K562 (cell line): ENCODE measurements around the gene GAL3ST1. TPM values are rescaled to one million over a fixed set of nuclear protein-coding genes. Genes with fewer than 3 reads are reported as not detected.

Experiments used
- HDGF ChIP-seq: fragments of 450-650 bp; IDR thresholded peaks from 2 replicates; pipeline ENCODE4 v1.6.1; 2016
- KAT2B ChIP-seq: IDR thresholded peaks from one replicate; pipeline ENCODE4 v1.6.1; 2012; ENCODE audit warnings: low read depth, mild to moderate bottlenecking, control low read depth, inconsistent platforms, low read length, moderate library complexity
- NFRKB ChIP-seq: fragments of 450-650 bp; IDR thresholded peaks from 2 replicates; pipeline ENCODE4 v1.6.1; 2016; ENCODE audit warnings: low read depth
- NR1H2 ChIP-seq: sonication (generic); formaldehyde crosslinking; IDR thresholded peaks from 2 replicates; pipeline ENCODE4 v1.4.0; 2020; ENCODE audit warnings: mild to moderate bottlenecking, missing genetic modification reagents
- NR2F6 ChIP-seq: fragments of 450-650 bp; formaldehyde crosslinking; IDR thresholded peaks from 2 replicates; pipeline ENCODE4 v1.4.0; 2020; ENCODE audit warnings: mild to moderate bottlenecking
- RBM39 ChIP-seq: fragments of 200-400 bp; formaldehyde crosslinking; optimal IDR thresholded peaks from 2 replicates; pipeline ENCODE3; 2018; ENCODE audit warnings: low read depth, low read length
- SMARCE1 ChIP-seq: fragments of 450-650 bp; IDR thresholded peaks from 2 replicates; pipeline ENCODE4 v1.7.1; 2016; ENCODE audit warnings: mild to moderate bottlenecking
- TCF7L2 ChIP-seq: fragments of 150-350 bp; IDR thresholded peaks from 2 replicates; pipeline ENCODE4 v1.6.1; 2016; ENCODE audit warnings: low read depth, mild to moderate bottlenecking, low read length, moderate library complexity
- ZNF134 ChIP-seq: fragments of 250-450 bp; sonication (Bioruptor Pico); conservative IDR thresholded peaks from 2 replicates; pipeline ENCODE4 v1.4.0; 2020
- polyA plus RNA-seq, 8 experiments: library from polyadenylated mRNA; depleted of rRNA in 4 of 8; stranded (reverse) in 5 of 8; unstranded in 3 of 8; fragments of >200 nt; fragmentation: Nextera tagmentation in 2 of 8; fragmentation: Illumina TruSeq in 1 of 8; extraction: Ambion mirVana in 2 of 8; extraction: Trizol in 1 of 8; gene quantifications; 2 replicates each; pipeline versions ENCODE4 v1.2.1 to v1.2.3, GENCODE V29; 2011 to 2014; ENCODE audit warnings: inconsistent platforms in 1 of 8, missing spikeins in 1 of 8
- total RNA-seq, 7 experiments: library from RNA; depleted of rRNA in 6 of 7; stranded (reverse); fragments of >200 nt in 6 of 7; fragmentation: Illumina TruSeq in 2 of 7; extraction: Trizol in 2 of 7; gene quantifications; 2 replicates each; pipeline versions ENCODE4 v1.2.1 to v1.2.3, GENCODE V29; 2011 to 2021; ENCODE audit warnings: low replicate concordance in 1 of 7
- TF ChIP-seq, protein P1 (sequence below): fragments of 450-650 bp; IDR thresholded peaks from 2 replicates; pipeline ENCODE4 v1.6.1; 2018; ENCODE audit not compliant: partially characterized antibody
- TF ChIP-seq, protein P2 (sequence below): fragments of 450-650 bp; conservative IDR thresholded peaks from 2 replicates; pipeline ENCODE4 v1.6.1; 2016; ENCODE audit warnings: missing genetic modification characterization, low read depth, mild to moderate bottlenecking, missing compliant biosample characterization, moderate library complexity
- TF ChIP-seq, protein P3 (sequence below), 2 experiments: fragments of 450-650 bp in 1 of 2; sonication (generic) in 1 of 2; formaldehyde crosslinking in 1 of 2; IDR thresholded peaks; 2 replicates each; pipeline versions ENCODE4 v1.7.1 to v1.9.0; 2016 to 2022; ENCODE audit warnings: inconsistent platforms in 1 of 2, mild to moderate bottlenecking in 1 of 2, missing genetic modification reagents in 1 of 2

Gene GAL3ST1
- total and polyA plus RNA-seq, 9 of the 15 experiments (the other 6 are each of a cell fraction or from before 2014, with no cell fraction given), result 0.03 to 1.9 (median 0.33) TPM; not detected in 1

DNA sequence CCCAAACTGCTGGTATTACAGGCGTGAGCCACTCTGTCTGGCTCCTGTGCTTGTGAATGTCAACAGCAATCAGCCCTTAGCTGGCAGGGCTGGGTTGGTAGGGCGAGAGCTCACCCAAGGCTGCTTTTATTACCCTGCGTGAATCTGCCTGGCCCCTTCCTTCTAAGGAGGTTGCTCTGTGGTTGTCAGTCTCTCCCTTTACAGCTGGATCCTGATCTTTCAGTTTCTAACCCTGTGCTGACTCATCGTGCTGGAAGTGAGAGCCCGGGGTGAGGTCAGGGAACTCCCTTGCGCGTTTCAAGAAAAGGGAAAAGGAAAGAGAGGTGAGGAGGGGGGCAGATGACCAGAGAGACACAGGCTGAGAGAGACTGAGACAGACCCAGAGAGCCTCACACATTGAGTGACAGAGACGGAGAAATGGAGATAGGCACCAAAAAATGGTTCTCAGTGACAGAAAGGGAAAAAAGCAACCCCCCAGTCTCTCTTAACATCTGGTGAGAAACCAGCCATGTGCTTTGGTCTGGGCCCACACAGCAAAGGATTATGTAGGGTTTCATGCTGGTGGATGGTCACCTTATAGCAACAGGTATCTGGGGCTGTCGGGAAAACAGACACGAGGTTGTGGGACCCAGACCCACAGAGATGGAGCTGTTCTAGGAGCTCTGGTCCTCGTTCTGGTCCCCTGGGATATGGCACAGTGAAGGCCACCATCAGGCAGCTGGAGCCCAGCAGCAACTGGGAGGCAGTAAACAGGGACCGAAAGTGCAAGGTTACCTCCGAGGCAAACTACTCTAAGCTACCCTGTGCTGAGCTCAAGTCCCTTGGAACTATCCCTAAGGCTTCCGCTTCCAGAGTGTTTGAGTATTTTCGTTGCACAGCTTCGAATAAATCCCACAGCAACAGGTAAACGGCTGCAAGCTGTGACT, 35.1 kb upstream of the GAL3ST1 start (continued):
- TF ChIP-seq, protein P1, sequence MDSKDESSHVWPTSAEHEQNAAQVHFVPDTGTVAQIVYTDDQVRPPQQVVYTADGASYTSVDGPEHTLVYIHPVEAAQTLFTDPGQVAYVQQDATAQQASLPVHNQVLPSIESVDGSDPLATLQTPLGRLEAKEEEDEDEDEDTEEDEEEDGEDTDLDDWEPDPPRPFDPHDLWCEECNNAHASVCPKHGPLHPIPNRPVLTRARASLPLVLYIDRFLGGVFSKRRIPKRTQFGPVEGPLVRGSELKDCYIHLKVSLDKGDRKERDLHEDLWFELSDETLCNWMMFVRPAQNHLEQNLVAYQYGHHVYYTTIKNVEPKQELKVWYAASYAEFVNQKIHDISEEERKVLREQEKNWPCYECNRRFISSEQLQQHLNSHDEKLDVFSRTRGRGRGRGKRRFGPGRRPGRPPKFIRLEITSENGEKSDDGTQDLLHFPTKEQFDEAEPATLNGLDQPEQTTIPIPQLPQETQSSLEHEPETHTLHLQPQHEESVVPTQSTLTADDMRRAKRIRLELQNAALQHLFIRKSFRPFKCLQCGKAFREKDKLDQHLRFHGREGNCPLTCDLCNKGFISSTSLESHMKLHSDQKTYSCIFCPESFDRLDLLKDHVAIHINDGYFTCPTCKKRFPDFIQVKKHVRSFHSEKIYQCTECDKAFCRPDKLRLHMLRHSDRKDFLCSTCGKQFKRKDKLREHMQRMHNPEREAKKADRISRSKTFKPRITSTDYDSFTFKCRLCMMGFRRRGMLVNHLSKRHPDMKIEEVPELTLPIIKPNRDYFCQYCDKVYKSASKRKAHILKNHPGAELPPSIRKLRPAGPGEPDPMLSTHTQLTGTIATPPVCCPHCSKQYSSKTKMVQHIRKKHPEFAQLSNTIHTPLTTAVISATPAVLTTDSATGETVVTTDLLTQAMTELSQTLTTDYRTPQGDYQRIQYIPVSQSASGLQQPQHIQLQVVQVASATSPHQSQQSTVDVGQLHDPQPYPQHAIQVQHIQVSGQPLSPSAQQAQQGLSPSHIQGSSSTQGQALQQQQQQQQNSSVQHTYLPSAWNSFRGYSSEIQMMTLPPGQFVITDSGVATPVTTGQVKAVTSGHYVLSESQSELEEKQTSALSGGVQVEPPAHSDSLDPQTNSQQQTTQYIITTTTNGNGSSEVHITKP, result peak; percentile 3
- TF ChIP-seq SMARCE1 (peak; percentile 68), HDGF (no peak), KAT2B (no peak), NR1H2 (CRISPR knock-in tag) (no peak), NFRKB (0 out of 2 replicates have a peak, but pooled peaks have one; percentile 20), TCF7L2 (no peak), RBM39 (no peak), NR2F6 (CRISPR knock-in tag) (no peak), ZNF134 (CRISPR knock-in tag) (no peak)
- TF ChIP-seq, protein P2, sequence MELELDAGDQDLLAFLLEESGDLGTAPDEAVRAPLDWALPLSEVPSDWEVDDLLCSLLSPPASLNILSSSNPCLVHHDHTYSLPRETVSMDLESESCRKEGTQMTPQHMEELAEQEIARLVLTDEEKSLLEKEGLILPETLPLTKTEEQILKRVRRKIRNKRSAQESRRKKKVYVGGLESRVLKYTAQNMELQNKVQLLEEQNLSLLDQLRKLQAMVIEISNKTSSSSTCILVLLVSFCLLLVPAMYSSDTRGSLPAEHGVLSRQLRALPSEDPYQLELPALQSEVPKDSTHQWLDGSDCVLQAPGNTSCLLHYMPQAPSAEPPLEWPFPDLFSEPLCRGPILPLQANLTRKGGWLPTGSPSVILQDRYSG (tag), result peak; percentile 75; the same call in 1 of the 2 replicates
- TF ChIP-seq, protein P3, sequence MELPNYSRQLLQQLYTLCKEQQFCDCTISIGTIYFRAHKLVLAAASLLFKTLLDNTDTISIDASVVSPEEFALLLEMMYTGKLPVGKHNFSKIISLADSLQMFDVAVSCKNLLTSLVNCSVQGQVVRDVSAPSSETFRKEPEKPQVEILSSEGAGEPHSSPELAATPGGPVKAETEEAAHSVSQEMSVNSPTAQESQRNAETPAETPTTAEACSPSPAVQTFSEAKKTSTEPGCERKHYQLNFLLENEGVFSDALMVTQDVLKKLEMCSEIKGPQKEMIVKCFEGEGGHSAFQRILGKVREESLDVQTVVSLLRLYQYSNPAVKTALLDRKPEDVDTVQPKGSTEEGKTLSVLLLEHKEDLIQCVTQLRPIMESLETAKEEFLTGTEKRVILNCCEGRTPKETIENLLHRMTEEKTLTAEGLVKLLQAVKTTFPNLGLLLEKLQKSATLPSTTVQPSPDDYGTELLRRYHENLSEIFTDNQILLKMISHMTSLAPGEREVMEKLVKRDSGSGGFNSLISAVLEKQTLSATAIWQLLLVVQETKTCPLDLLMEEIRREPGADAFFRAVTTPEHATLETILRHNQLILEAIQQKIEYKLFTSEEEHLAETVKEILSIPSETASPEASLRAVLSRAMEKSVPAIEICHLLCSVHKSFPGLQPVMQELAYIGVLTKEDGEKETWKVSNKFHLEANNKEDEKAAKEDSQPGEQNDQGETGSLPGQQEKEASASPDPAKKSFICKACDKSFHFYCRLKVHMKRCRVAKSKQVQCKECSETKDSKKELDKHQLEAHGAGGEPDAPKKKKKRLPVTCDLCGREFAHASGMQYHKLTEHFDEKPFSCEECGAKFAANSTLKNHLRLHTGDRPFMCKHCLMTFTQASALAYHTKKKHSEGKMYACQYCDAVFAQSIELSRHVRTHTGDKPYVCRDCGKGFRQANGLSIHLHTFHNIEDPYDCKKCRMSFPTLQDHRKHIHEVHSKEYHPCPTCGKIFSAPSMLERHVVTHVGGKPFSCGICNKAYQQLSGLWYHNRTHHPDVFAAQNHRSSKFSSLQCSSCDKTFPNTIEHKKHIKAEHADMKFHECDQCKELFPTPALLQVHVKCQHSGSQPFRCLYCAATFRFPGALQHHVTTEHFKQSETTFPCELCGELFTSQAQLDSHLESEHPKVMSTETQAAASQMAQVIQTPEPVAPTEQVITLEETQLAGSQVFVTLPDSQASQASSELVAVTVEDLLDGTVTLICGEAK (IDR thresholded peaks at IDR 0.05), result no peak
- TF ChIP-seq, protein P3 (CRISPR knock-in tag; IDR thresholded peaks at IDR 0.05), result no peak
